HG03575 (cell line): Measurements from ENCODE around the gene TMC6.
"Not testable (repeated sequence)": the region's sequence is repeated elsewhere in the genome, so short reads cannot be mapped to it uniquely, and the experiment has no call there.

ENCODE experiments used
- ATAC-seq: cut with Tn5 transposase; IDR thresholded peaks from one replicate; pipeline ENCODE4 v1.9.1; 2021; ENCODE audit not compliant: unreplicated experiment, insufficient number of reproducible peaks, low FRiP score; ENCODE audit errors: extremely low read depth

TMC6 gene

DNA sequence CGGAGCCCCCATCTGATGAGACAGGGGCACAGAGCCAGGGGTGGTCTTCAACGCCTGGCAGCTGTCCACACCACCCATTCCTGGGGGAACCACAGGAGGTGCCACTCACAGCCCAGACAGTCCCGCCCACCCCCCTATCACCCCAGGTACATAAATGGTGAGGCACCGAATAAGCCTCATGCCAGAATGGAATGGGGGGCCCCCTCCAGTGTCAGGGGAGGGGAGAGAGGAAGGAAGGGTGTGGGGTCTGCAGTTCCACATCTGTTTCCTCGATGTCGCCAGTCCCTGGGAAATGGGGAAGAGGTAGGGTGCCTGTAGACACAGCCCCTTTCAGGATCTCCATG lies 1.7 kb downstream of the TMC6 start:
- ATAC-seq, result no peak

DNA sequence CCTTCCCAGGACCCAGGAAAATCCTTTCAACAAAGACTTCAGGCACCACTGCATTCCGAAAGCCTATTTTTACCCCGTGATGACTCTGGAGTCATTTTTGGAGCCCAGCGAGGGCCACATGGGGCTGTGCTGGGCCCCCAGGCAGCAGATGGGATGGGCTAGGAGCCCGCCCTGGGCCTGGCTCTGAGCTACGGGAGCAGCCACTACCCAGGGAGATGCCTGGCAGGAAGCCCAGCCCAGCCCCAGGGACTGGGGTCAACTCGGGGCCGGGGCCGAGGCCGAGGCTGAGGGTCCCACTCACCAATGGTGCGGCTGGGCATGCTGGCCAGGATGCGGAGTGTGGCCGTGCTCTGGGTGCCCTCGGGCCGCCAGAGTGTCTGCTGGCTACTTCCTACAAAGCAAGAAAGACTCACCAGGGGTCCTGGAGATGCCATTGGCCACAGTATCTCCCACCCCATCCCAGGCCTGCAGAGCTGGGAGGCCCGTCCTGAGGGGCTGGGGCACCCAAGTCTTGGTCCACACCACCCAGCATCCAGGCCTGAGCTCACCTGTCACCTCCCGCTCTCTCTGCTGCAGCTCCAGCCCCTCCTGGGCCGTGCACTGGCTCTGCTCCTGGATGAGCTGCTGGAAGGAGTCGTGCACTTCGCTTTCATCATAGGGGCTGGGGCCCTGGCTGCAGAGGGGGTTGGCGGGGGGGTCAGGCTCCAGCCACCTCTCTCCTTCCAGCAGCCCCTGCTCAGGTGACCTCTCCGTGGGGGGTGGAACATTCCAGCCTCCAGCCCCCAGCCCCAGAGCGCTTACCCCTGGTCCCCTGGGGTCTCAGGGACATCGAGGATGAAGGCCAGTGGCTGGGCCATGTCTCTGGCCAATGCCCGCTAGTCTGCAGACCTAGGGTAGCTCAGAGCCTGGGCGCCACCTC lies 2.3 kb downstream of the TMC6 start:
- ATAC-seq, result no peak

- no peak for ATAC-seq
Observed at GRCh38 chr17:78125138-78125913, 3.2 kb downstream of the TMC6 start.

DNA sequence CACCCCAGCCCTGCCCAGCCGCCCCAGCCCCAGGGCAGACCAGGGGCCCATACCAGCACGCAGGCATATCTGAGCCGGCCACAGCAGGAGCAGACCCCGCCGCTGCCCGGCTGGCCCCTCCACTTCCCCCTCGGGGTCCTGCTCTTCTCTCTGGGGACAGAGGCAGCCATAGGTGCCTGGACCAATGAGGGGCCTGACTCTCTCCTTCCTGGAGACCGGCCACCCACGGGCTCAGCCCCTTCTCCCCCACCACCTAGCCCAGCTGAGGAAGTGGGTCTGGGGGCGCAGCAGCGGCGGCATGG lies 3.8 kb downstream of the TMC6 start:
- ATAC-seq, result no peak

DNA sequence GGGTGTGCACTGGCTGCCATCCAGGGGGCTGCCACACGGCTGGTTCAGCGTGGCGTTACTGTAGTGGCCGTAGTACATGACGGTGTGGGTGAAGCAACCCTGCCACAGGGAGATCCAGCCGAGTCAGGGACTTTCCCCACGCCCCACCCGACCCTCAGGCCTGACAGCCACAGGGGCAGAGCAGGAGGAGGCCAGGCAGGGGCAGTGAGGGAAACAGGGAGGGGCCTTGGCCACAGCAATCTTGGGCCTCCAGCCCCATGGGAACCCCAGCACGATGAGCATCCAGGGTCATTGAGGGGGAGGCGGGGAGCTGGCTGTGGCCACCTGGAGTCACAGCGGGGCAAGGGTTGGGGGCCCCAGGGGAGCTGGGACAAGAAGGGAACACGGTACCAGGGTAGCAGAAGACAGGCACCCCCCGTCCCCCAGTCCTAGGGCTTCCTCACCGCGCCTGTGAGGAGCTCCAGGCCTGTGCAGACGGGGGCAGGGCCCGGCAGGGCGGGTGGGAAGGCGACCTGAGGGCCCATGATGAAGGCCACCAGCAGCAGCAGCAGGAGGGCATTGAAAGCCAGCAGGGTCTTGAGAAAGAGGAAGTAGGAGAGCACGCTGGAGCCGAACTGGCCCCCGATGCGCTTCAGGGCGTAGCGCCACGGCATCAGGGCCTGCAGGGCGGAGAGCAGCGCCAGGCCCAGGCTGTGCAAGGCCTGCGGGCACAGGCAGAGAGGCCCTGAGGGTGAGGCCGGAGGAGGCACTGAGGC lies 4.3 kb downstream of the TMC6 start:
- ATAC-seq, result no peak

- ATAC-seq, result no peak
Observed at GRCh38 chr17:78123258-78123929, 5.2 kb downstream of the TMC6 start.

DNA sequence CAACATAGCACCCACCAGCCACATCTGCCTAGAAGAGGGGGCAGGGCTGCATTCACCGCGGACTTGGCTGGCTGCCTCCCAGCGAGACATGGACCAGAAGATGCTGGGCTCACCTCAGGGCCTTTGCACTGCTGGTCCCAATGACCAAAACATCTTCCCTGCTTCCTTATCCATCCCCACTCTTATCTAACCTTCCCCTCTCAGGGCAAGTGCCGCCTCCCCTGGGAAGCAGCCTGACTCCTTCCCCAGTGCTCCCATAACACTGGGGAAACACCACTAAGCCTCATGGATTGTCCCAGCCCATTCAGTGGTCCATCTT lies 5.7 kb downstream of the TMC6 start:
- no peak for ATAC-seq

GRCh38 chr17:78122216-78122930 lies 6.2 kb downstream of the TMC6 start:
- ATAC-seq, result no peak

DNA sequence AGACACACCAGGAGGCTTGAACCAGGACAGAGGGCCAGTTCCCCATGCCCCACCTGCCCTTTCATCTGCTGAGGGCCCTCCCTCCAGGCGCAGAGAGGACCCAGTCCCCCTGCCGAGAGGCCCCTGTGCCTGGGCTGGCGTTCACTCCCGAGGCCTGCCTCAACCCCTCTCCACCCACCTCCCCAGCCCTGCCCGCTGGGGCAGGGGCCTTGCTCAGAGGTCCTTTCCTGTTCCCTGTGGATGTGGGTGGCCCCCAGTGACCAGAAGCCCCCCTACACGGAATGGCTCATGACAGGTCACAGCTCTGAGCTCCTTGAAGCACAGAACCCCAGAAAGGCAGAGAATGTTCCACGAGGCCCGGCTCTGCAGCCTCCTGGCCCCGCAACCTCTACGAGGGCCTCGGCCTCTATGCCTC lies 6.7 kb downstream of the TMC6 start:
- no peak for ATAC-seq

DNA sequence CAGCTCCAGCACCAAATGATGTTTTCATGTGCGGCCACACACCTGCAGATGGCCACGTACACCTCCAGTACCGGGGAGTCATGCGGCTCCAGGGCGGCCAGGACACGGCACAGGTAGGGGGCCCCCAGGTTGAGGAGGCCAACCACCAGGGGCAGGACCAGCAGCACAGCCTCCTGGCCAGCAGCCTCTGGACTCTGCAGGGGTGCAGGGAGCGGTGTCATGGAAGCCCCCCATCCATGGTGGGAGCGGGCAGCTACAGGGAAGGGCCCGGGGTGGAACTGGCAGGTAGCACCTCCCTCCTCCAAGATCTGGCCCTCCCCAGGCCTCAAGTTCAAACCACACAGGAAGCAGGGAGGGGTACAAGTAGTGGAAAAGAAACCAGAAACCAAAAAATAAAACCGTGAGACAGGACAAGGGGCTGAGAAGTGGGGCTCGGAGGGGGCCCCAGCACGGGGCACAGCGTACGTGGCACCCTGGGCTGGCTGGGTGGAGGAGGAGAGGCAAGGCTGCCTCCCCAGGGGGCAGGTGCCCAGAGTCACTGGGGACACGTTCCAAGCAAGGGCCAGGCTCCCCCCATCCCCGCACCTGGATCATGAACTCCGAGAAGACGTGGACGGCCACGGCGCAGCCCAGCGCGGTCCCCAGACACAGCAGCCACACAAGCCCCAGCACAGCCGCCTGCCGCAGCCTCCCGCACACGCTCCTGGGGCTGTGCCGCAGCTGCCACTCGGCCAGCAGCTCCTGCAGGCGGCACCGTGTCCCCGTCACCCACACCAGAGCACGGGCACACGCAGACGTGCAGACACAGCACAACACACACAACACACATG lies 7.4 kb downstream of the TMC6 start:
- ATAC-seq, result no peak

DNA sequence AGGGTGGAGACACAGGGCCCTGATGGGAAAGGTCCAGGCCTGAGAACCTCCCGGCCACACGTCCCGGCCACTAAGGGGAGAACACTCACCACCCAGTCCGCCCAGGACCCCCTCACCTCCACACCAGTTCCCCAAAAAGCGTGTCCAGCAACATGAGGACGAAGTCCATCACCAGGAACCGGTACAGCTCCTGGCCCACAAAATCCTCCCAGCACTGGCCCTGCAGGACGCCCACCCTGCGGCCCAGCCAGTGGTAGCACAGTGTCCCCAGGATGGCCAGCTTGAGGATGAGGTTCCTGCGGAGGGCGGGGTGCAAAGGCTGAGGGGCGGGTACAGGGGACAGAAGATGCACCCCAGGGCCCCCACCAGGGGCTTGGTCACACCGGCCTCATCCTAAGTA lies 8.0 kb downstream of the TMC6 start:
- ATAC-seq, result no peak

- ATAC-seq, result no peak
Observed at GRCh38 chr17:78118801-78119241, 9.7 kb downstream of the TMC6 start.

- ATAC-seq, result no peak
Observed at GRCh38 chr17:78117027-78117981, 11.3 kb downstream of the TMC6 start.

DNA sequence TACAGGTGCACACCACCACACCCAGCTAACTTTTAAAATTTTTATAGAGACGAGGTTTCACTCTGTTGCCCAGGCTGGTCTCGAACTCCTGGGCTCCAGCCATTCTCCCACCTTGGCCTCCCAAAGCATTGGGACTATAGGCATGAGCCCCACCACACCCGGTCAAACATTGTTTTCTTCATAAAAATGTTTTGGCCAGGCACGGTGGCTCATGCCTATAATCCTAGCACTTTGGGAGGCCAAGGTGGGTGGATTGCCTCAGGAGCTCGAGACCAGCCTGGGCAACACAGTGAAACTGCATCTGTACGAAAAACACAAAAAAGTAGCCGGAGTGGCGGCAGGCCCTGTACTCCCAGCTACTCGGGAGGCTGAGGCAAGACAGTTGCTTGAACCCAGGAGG lies 12.1 kb downstream of the TMC6 start:
- ATAC-seq, result no peak

- ATAC-seq, result not testable (repeated sequence)
Observed at GRCh38 chr17:78115803-78116202, 12.8 kb downstream of the TMC6 start.

DNA sequence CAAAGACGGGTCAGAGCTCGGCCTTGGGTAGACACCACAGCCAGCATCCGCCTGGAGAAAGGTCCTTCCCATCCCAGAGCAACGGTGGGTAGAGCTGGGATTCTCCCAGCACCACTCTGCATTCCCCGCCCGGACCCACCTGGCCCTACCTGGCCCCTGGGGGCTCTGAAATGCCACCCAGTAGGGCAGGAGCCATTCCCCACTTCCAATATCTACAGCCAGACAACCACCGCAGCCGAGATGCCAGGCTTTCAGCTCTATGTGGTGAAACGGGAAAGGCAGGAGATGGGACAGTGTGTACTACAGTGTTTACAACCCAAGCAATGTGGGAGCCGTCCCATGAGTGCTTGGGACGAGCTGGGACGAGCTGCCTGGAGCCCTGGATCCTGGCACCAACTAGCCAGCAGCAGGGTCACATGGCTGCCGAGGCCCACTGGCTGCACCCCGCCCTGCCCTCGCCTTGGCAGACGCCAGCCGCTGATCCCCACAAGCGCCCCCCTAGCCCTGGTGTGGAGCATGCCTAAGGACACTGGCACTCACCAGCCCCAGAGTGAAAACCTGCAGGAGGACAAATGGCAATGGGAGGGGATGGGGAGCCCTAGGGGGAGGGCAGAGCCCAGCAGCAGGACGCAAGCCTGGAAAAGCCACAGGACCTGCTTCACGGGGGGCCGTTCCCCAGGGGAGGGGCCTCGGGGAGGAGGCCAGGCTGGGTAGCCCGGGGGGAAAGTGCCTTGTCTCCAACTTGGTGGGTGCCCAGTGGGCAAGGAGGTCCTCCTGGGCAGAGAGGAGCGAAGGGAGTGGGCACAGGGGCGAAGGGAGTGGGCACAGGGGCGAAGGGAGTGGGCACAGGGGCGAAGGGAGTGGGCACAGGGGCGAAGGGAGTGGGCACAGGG lies 13.5 kb downstream of the TMC6 start:
- ATAC-seq, result no peak
